K562 (cell line): ENCODE data around the gene OR14A16. TPM values are rescaled to one million over a fixed set of nuclear protein-coding genes. Genes with fewer than 3 reads are reported as not detected.

Source experiments
- ATAC-seq: fragments of 200-7000 bp; cut with Tn5 transposase; 3 replicates; pipeline ENCODE4 v1.9.1; 2020; ENCODE audit warnings: moderate library complexity
- BruUV-seq: library from RNA; stranded (reverse); fragments of 400-500 nt; replicated peaks from 2 replicates; lab custom pipeline; 2021; lab: Mats Ljungman, UMichigan
- CTCF ChIA-PET: fragments of 300-600 bp; formaldehyde crosslinking; extraction: SDS; loops from one replicate; lab custom pipeline; 2021; ENCODE audit warnings: low intra/inter-chr PET ratio; lab: Yijun Ruan, JAX
- POLR2A ChIA-PET: fragments of 300-600, 350-650 bp; sonication (Branson Sonifier 250); formaldehyde crosslinking; extraction: SDS; loops from one replicate; lab custom pipeline; 2021; ENCODE audit warnings: antibody characterized with exemption, inconsistent platforms; lab: Yijun Ruan, JAX
- DNase-seq, 4 experiments: peaks; one replicate each; pipeline versions ENCODE4 v3.0.0 to v3.0.0-alpha.2; 2011 to 2018; ENCODE audit warnings: low spot score in 3 of 4, mixed read lengths in 3 of 4; ENCODE audit errors: extremely low read depth in 1 of 4
- FAIRE-seq: peaks from 2 replicates; lab custom pipeline; 2011; peaks lifted over from hg19 to GRCh38; lab: Jason Lieb, UNC
- H2AFZ ChIP-seq: 2 replicates; pipeline ENCODE4 v1.6.0; 2011; ENCODE audit warnings: low read depth, low read length, control low read depth, inconsistent platforms
- H3K27ac ChIP-seq: fragments of 200-600 bp; 3 replicates; pipeline ENCODE4 v1.8.0; 2011; ENCODE audit warnings: low read depth, mild to moderate bottlenecking, control low read depth, inconsistent platforms, low read length, moderate library complexity, mixed read lengths; ENCODE audit errors: extremely low read depth
- H3K27me3 ChIP-seq, 2 experiments: fragments of 300-600 bp in 1 of 2; 2 replicates in 1 of 2; 3 replicates in 1 of 2; pipeline versions ENCODE4 v1.6.0 to v1.8.0; 2011; ENCODE audit warnings: inconsistent platforms in 2 of 2, low read length in 2 of 2, mild to moderate bottlenecking in 1 of 2, mixed read lengths in 1 of 2, moderate library complexity in 1 of 2; ENCODE audit not compliant: control insufficient read depth in 2 of 2, insufficient read depth in 2 of 2
- H3K36me3 ChIP-seq: fragments of 300-600 bp; 3 replicates; pipeline ENCODE4 v1.8.0; 2011; ENCODE audit warnings: mild to moderate bottlenecking, low read length, inconsistent platforms; ENCODE audit not compliant: control insufficient read depth, insufficient read depth
- H3K4me1 ChIP-seq, 2 experiments: fragments of 200-600 bp in 1 of 2; replicated peaks in 1 of 2; 2 replicates in 1 of 2; 3 replicates in 1 of 2; pipeline versions ENCODE4 v1.5.1 to v1.8.0; 2011; ENCODE audit warnings: inconsistent platforms in 2 of 2, low read length in 2 of 2, mild to moderate bottlenecking in 1 of 2, mixed read lengths in 1 of 2, moderate library complexity in 1 of 2; ENCODE audit not compliant: control insufficient read depth in 2 of 2, insufficient read depth in 2 of 2
- H3K4me2 ChIP-seq: 2 replicates; pipeline ENCODE4 v1.6.1; 2011; ENCODE audit warnings: low read length, control low read depth, inconsistent platforms, mixed read lengths; ENCODE audit not compliant: insufficient read depth
- H3K4me3 ChIP-seq: fragments of 200-600 bp; sonication (generic), shearing (Covaris generic); 2 replicates; pipeline ENCODE4 v1.5.1; 2016; ENCODE audit warnings: control low read depth, inconsistent platforms
- H3K79me2 ChIP-seq: fragments of 200-600 bp; 3 replicates; pipeline ENCODE4 v1.8.0; 2011; ENCODE audit warnings: low read length, inconsistent platforms; ENCODE audit not compliant: control insufficient read depth, insufficient read depth
- H3K9ac ChIP-seq, 2 experiments: 2 replicates each; pipeline versions ENCODE4 v1.6.0 to v1.6.1; 2011; ENCODE audit warnings: low read depth in 2 of 2, low read length in 2 of 2, control low read depth in 1 of 2, inconsistent platforms in 1 of 2, mild to moderate bottlenecking in 1 of 2, mixed read lengths in 1 of 2; ENCODE audit not compliant: insufficient read depth in 1 of 2
- H3K9me1 ChIP-seq: one replicate; pipeline ENCODE4 v1.6.0; 2011; ENCODE audit warnings: inconsistent platforms, mild to moderate bottlenecking, low read length, moderate library complexity; ENCODE audit not compliant: control insufficient read depth, insufficient read depth
- H3K9me3 ChIP-seq: replicated peaks from 2 replicates; pipeline ENCODE4 v1.5.1; 2011; ENCODE audit warnings: low read depth, low read length, inconsistent platforms; ENCODE audit not compliant: control insufficient read depth, insufficient read depth
- H4K20me1 ChIP-seq: replicated peaks from 2 replicates; pipeline ENCODE4 v1.6.1; 2011; ENCODE audit warnings: low read length, inconsistent platforms, mixed read lengths; ENCODE audit not compliant: control insufficient read depth, insufficient read depth
- EHMT2 ChIP-seq: fragments of 450-650 bp; IDR thresholded peaks from 2 replicates; pipeline ENCODE4 v1.6.1; 2018; ENCODE audit warnings: antibody characterized with exemption
- ERF ChIP-seq: fragments of 450-650 bp; formaldehyde crosslinking; IDR thresholded peaks from 2 replicates; pipeline ENCODE4 v1.4.0; 2020; ENCODE audit warnings: mild to moderate bottlenecking, mixed read lengths
- KAT7 ChIP-seq: sonication (generic); formaldehyde crosslinking; IDR thresholded peaks from 2 replicates; pipeline ENCODE4 v1.8.0; 2022; ENCODE audit warnings: missing genetic modification reagents, mild to moderate bottlenecking, borderline replicate concordance
- MTF1 ChIP-seq: fragments of 250-450 bp; sonication (Bioruptor Pico); IDR thresholded peaks from 2 replicates; pipeline ENCODE4 v1.9.0; 2021; ENCODE audit warnings: moderate library complexity, mild to moderate bottlenecking, inconsistent platforms, borderline replicate concordance
- PHB2 ChIP-seq: fragments of 450-650 bp; IDR thresholded peaks from 2 replicates; pipeline ENCODE4 v1.6.1; 2017; ENCODE audit warnings: low read depth
- POLR3G ChIP-seq: IDR thresholded peaks from 2 replicates; pipeline ENCODE4 v1.6.1; 2011; ENCODE audit not compliant: insufficient read length, insufficient replicate concordance; ENCODE audit errors: extremely low read depth
- POU5F1 ChIP-seq: fragments of 150-350 bp; IDR thresholded peaks from 2 replicates; pipeline ENCODE4 v1.6.1; 2014; ENCODE audit warnings: borderline replicate concordance, low read length, low read depth, mild to moderate bottlenecking; ENCODE audit not compliant: partially characterized antibody
- RBFOX2 ChIP-seq: fragments of 200-400 bp; formaldehyde crosslinking; IDR thresholded peaks from 2 replicates; pipeline ENCODE4 v1.6.1; 2017; ENCODE audit warnings: low read depth, mild to moderate bottlenecking, low read length, moderate library complexity
- TRIM28 ChIP-seq: fragments of 450-650 bp; IDR thresholded peaks from 2 replicates; pipeline ENCODE4 v1.6.1; 2017
- ZBTB1 ChIP-seq: sonication (generic); formaldehyde crosslinking; IDR thresholded peaks from 2 replicates; pipeline ENCODE4 v1.8.1; 2023; ENCODE audit warnings: missing genetic modification reagents, low read depth, mild to moderate bottlenecking, borderline replicate concordance
- ZBTB43 ChIP-seq: sonication (generic); formaldehyde crosslinking; IDR thresholded peaks from 2 replicates; pipeline ENCODE4 v1.8.0; 2023; ENCODE audit warnings: mild to moderate bottlenecking, missing genetic modification reagents
- ZBTB8A ChIP-seq: fragments of 450-650 bp; IDR thresholded peaks from 2 replicates; pipeline ENCODE4 v1.6.1; 2018; ENCODE audit warnings: mild to moderate bottlenecking, moderate library complexity; ENCODE audit not compliant: partially characterized antibody
- ZNF707 ChIP-seq: fragments of 250-450 bp; sonication (Bioruptor Pico); conservative IDR thresholded peaks from 2 replicates; pipeline ENCODE4 v1.8.0; 2022; ENCODE audit warnings: inconsistent platforms, mild to moderate bottlenecking, moderate library complexity
- ZNF780A ChIP-seq: fragments of 250-450 bp; sonication (Bioruptor Pico); IDR thresholded peaks from 2 replicates; pipeline ENCODE4 v1.5.0; 2021; ENCODE audit warnings: mild to moderate bottlenecking
- WGBS: fragments of 100-300 bp; shearing (Covaris generic); methylation state at CpG from one replicate; pipeline ENCODE4 v1.1.6; 2016; ENCODE audit warnings: low coverage, mixed read lengths; ENCODE audit not compliant: insufficient coverage; ENCODE audit errors: missing lambda C conversion rate; 5-methylcytosine and 5-hydroxymethylcytosine counted together
- in situ Hi-C: fragments of 300-500 bp; cut with MboI; formaldehyde crosslinking; loops from 4 replicates; pipeline ENCODE4 v1.15.0; 2018; ENCODE audit warnings: inconsistent platforms, mixed read lengths
- intact Hi-C: fragments of 100-400 bp; cut with micrococcal nuclease; formaldehyde crosslinking; loops from 2 replicates; pipeline ENCODE4 v1.14.2; 2022
- polyA plus RNA-seq, 8 experiments: library from polyadenylated mRNA; depleted of rRNA in 4 of 8; stranded (reverse) in 5 of 8; unstranded in 3 of 8; fragments of >200 nt; fragmentation: Nextera tagmentation in 2 of 8; fragmentation: Illumina TruSeq in 1 of 8; extraction: Ambion mirVana in 2 of 8; extraction: Trizol in 1 of 8; gene quantifications; 2 replicates each; pipeline versions ENCODE4 v1.2.1 to v1.2.3, GENCODE V29; 2011 to 2014; ENCODE audit warnings: inconsistent platforms in 1 of 8, missing spikeins in 1 of 8
- total RNA-seq, 7 experiments: library from RNA; depleted of rRNA in 6 of 7; stranded (reverse); fragments of >200 nt in 6 of 7; fragmentation: Illumina TruSeq in 2 of 7; extraction: Trizol in 2 of 7; gene quantifications; 2 replicates each; pipeline versions ENCODE4 v1.2.1 to v1.2.3, GENCODE V29; 2011 to 2021; ENCODE audit warnings: low replicate concordance in 1 of 7
- TF ChIP-seq, protein P1 (sequence below): fragments of 450-650 bp; IDR thresholded peaks from 2 replicates; pipeline ENCODE4 v1.6.1; 2018; ENCODE audit warnings: mild to moderate bottlenecking, low read depth; ENCODE audit not compliant: partially characterized antibody
- TF ChIP-seq, protein P2 (sequence below): sonication (generic); formaldehyde crosslinking; IDR thresholded peaks from 2 replicates; pipeline ENCODE4 v1.8.0; 2022; ENCODE audit warnings: mild to moderate bottlenecking, missing genetic modification reagents

OR14A16 gene
- total and polyA plus RNA-seq, 9 of the 15 experiments (the other 6 are each of a cell fraction or from before 2014, with no cell fraction given): not detected

DNA sequence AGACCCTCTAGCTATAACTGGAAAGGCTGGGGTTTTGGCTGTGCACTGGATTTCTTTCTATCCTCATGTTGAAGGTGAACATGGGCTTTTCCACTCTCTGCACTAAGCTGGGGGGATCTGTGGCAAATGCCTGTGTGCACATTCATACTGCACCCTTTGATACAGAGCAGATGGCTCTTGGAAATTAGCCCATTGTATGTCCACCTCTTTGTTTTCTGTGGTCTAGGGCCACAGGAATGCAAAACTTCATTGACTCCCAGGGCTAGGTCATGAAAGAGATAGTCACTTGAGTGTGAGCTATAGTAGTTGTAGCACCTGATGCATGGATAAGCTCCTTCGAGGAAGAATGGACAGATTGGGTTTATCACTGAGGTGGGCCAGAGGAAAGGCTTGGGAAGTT, 5.7 kb upstream of the OR14A16 start:
- no peaks in the 10 kb centered on the region for H3K4me1 ChIP-seq
- H2AFZ ChIP-seq: no peak overlapping the region
- H3K36me3 ChIP-seq: no peaks in the 10 kb centered on the region
- peaks cover 0 to 11% of the 10 kb centered on the region in 2 experiments; a peak in 1 of 5 replicates for H3K27me3 ChIP-seq
- TF ChIP-seq EHMT2: no peak
- no peak for TF ChIP-seq PHB2
- no peak for TF ChIP-seq RBFOX2
- TF ChIP-seq POLR3G: no peak
- no peak for TF ChIP-seq ZBTB43 (CRISPR knock-in tag)
- TF ChIP-seq MTF1 (CRISPR knock-in tag): no peak
- no peak for TF ChIP-seq TRIM28
- TF ChIP-seq ZBTB8A: no peak
- no peak for TF ChIP-seq ZNF780A (CRISPR knock-in tag)
- no peak for TF ChIP-seq KAT7 (CRISPR knock-in tag)
- no peak for TF ChIP-seq POU5F1
- TF ChIP-seq, protein P1, sequence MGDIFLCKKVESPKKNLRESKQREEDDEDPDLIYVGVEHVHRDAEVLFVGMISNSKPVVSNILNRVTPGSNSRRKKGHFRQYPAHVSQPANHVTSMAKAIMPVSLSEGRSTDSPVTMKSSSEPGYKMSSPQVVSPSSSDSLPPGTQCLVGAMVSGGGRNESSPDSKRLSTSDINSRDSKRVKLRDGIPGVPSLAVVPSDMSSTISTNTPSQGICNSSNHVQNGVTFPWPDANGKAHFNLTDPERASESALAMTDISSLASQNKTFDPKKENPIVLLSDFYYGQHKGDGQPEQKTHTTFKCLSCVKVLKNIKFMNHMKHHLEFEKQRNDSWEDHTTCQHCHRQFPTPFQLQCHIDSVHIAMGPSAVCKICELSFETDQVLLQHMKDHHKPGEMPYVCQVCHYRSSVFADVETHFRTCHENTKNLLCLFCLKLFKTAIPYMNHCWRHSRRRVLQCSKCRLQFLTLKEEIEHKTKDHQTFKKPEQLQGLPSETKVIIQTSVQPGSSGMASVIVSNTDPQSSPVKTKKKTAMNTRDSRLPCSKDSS: no peak
- TF ChIP-seq, protein P2, sequence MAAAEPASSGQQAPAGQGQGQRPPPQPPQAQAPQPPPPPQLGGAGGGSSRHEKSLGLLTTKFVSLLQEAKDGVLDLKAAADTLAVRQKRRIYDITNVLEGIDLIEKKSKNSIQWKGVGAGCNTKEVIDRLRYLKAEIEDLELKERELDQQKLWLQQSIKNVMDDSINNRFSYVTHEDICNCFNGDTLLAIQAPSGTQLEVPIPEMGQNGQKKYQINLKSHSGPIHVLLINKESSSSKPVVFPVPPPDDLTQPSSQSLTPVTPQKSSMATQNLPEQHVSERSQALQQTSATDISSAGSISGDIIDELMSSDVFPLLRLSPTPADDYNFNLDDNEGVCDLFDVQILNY: no peak
- no peak for TF ChIP-seq ZBTB1 (CRISPR knock-in tag)
- no peak for TF ChIP-seq ZNF707 (CRISPR knock-in tag)
- TF ChIP-seq ERF: no peak
- ChIA-PET POLR2A (no interaction called here), CTCF (no interaction called here)
- H4K20me1 ChIP-seq: no peaks in the 10 kb centered on the region
- intact Hi-C loops (loop anchor here (5.0 to 10.0 kb wide), 3 partner anchors 108 to 978 kb away; no protein-coding TSS in a partner anchor), in situ Hi-C loops (no loop called here)
- no peak overlapping the region for H3K9ac ChIP-seq
- FAIRE-seq (no peak), DNase-seq (no peak), ATAC-seq (no peak; the same call in 2 of the 3 replicates)
- no TSS peak for BruUV-seq
- no peaks in the 10 kb centered on the region for H3K9me1 ChIP-seq
- 5% methylated on average over 1 of the region's 1 CpG for WGBS
- H3K79me2 ChIP-seq: no peaks in the 10 kb centered on the region
- no peak overlapping the region for H3K4me2 ChIP-seq
- H3K4me3 ChIP-seq: no peak overlapping the region
- H3K27ac ChIP-seq: no peak overlapping the region
- no peaks in the 10 kb centered on the region for H3K9me3 ChIP-seq
